IMR-90 (cell line): ENCODE measurements around the gene CCL2. TPM values are rescaled to one million over a fixed set of nuclear protein-coding genes. Genes with fewer than 3 reads are reported as not detected.

Experiments used
- ATAC-seq: fragments of 200-7000 bp; cut with Tn5 transposase; 2 replicates; pipeline ENCODE4 v1.9.1; 2020; ENCODE audit warnings: low read depth, mild to moderate bottlenecking, moderate library complexity
- BruUV-seq: library from RNA; stranded (reverse); fragments of 400-500 nt; replicated peaks from 2 replicates; lab custom pipeline; 2021; lab: Mats Ljungman, UMichigan
- CTCF ChIA-PET: fragments of 300-600 bp; formaldehyde crosslinking; extraction: SDS; loops from one replicate; lab custom pipeline; 2021; ENCODE audit warnings: antibody characterized with exemption; lab: Yijun Ruan, JAX
- POLR2A ChIA-PET: fragments of 300-600 bp; sonication (Branson Sonifier 250); formaldehyde crosslinking; loops from one replicate; lab custom pipeline; 2022; ENCODE audit warnings: antibody characterized with exemption; ENCODE audit not compliant: unreplicated experiment; lab: Charles Lee
- DNase-seq: peaks from one replicate; pipeline ENCODE4 v3.0.0; 2013
- H2AFZ ChIP-seq: replicated peaks from 2 replicates; pipeline ENCODE3; 2013; ENCODE audit warnings: low read length, mild to moderate bottlenecking; ENCODE audit not compliant: poor library complexity
- H2AK5ac ChIP-seq: 2 replicates; pipeline ENCODE4 v1.6.1; 2013; ENCODE audit warnings: low read depth, low read length, inconsistent platforms
- H2AK9ac ChIP-seq: replicated peaks from 2 replicates; pipeline ENCODE3; 2013; ENCODE audit warnings: mild to moderate bottlenecking, low read depth, low read length, moderate library complexity; ENCODE audit not compliant: poor library complexity
- H2BK120ac ChIP-seq: 2 replicates; pipeline ENCODE4 v1.6.1; 2013; ENCODE audit warnings: low read depth, low read length, inconsistent platforms
- H2BK15ac ChIP-seq: 3 replicates; pipeline ENCODE4 v1.6.1; 2013; ENCODE audit warnings: low read depth, low read length, inconsistent platforms
- H2BK20ac ChIP-seq: 2 replicates; pipeline ENCODE4 v1.6.1; 2013; ENCODE audit warnings: low read depth, mild to moderate bottlenecking, inconsistent platforms, low read length, moderate library complexity
- H2BK5ac ChIP-seq: 2 replicates; pipeline ENCODE4 v1.6.1; 2013; ENCODE audit warnings: mild to moderate bottlenecking, low read depth, low read length, inconsistent platforms; ENCODE audit not compliant: poor library complexity, severe bottlenecking
- H3K14ac ChIP-seq: replicated peaks from 2 replicates; pipeline ENCODE4 v1.6.1; 2013; ENCODE audit warnings: low read depth, low read length, inconsistent platforms
- H3K18ac ChIP-seq: 2 replicates; pipeline ENCODE4 v1.6.1; 2013; ENCODE audit warnings: low read depth, low read length, control low read depth
- H3K23ac ChIP-seq: 2 replicates; pipeline ENCODE4 v1.6.1; 2013; ENCODE audit warnings: low read depth, low read length, inconsistent platforms
- H3K27ac ChIP-seq: 2 replicates; pipeline ENCODE4 v1.5.1; 2013; ENCODE audit warnings: mild to moderate bottlenecking, control low read depth, low read length; ENCODE audit not compliant: insufficient read depth
- H3K27me3 ChIP-seq: 2 replicates; pipeline ENCODE4 v1.6.1; 2013; ENCODE audit warnings: low read length; ENCODE audit not compliant: control insufficient read depth, insufficient read depth
- H3K36me3 ChIP-seq: 2 replicates; pipeline ENCODE4 v1.6.1; 2013; ENCODE audit warnings: low read length, mixed read lengths; ENCODE audit not compliant: control insufficient read depth, insufficient read depth
- H3K4ac ChIP-seq: 2 replicates; pipeline ENCODE4 v1.6.1; 2013; ENCODE audit warnings: low read depth, low read length, inconsistent platforms
- H3K4me1 ChIP-seq: 2 replicates; pipeline ENCODE4 v1.6.1; 2013; ENCODE audit warnings: low read length, mixed read lengths; ENCODE audit not compliant: control insufficient read depth, insufficient read depth
- H3K4me2 ChIP-seq: 2 replicates; pipeline ENCODE4 v1.6.1; 2013; ENCODE audit warnings: low read depth, mild to moderate bottlenecking, control low read depth, low read length, moderate library complexity
- H3K4me3 ChIP-seq: 2 replicates; pipeline ENCODE4 v1.5.1; 2013; ENCODE audit warnings: low read depth, mild to moderate bottlenecking, control low read depth, low read length, moderate library complexity; ENCODE audit not compliant: insufficient read depth
- H3K56ac ChIP-seq: 2 replicates; pipeline ENCODE4 v1.6.1; 2013; ENCODE audit warnings: low read length, inconsistent platforms; ENCODE audit not compliant: insufficient read depth; ENCODE audit errors: extremely low read depth
- H3K79me1 ChIP-seq, 2 experiments: 2 replicates each; pipeline ENCODE4 v1.6.1; 2013; ENCODE audit warnings: low read length in 2 of 2, inconsistent platforms in 1 of 2, low read depth in 1 of 2
- H3K9ac ChIP-seq: 2 replicates; pipeline ENCODE4 v1.6.1; 2013; ENCODE audit warnings: low read depth, low read length, control low read depth
- H3K9me1 ChIP-seq: 2 replicates; pipeline ENCODE4 v1.6.1; 2013; ENCODE audit warnings: low read length, inconsistent platforms; ENCODE audit not compliant: insufficient read depth
- H3K9me3 ChIP-seq: 2 replicates; pipeline ENCODE4 v1.6.1; 2013; ENCODE audit warnings: low read length; ENCODE audit not compliant: control insufficient read depth, insufficient read depth
- H4K20me1 ChIP-seq: 2 replicates; pipeline ENCODE4 v1.6.1; 2013; ENCODE audit warnings: low read length, inconsistent platforms; ENCODE audit not compliant: insufficient read depth
- H4K5ac ChIP-seq: 2 replicates; pipeline ENCODE4 v1.6.1; 2013; ENCODE audit warnings: mild to moderate bottlenecking, low read depth, low read length, control low read depth
- H4K8ac ChIP-seq, 2 experiments: 2 replicates each; pipeline ENCODE4 v1.6.1; 2013; ENCODE audit warnings: low read depth in 2 of 2, low read length in 2 of 2, control low read depth in 1 of 2, inconsistent platforms in 1 of 2
- H4K91ac ChIP-seq: 2 replicates; pipeline ENCODE4 v1.6.1; 2013; ENCODE audit warnings: low read depth, low read length, inconsistent platforms; ENCODE audit not compliant: insufficient read depth
- BHLHE40 ChIP-seq: fragments of 150-350 bp; IDR thresholded peaks from 2 replicates; pipeline ENCODE4 v1.6.1; 2016; ENCODE audit warnings: mild to moderate bottlenecking, low read depth, low read length
- FOS ChIP-seq: fragments of 150-350 bp; IDR thresholded peaks from 2 replicates; pipeline ENCODE4 v1.6.1; 2016; ENCODE audit warnings: low read depth, low read length
- MAFK ChIP-seq: IDR thresholded peaks from 2 replicates; pipeline ENCODE4 v1.6.1; 2012; ENCODE audit warnings: low read depth, low read length, improper control_type of control experiment
- MAZ ChIP-seq: IDR thresholded peaks from 2 replicates; pipeline ENCODE4 v1.6.1; 2012; ENCODE audit warnings: low read depth, mild to moderate bottlenecking, low read length, improper control_type of control experiment, moderate library complexity, borderline replicate concordance
- MXI1 ChIP-seq: IDR thresholded peaks from 2 replicates; pipeline ENCODE4 v1.6.1; 2012; ENCODE audit warnings: low read depth, mild to moderate bottlenecking, low read length, moderate library complexity, borderline replicate concordance
- NFE2L2 ChIP-seq: fragments of 150-350 bp; IDR thresholded peaks from 2 replicates; pipeline ENCODE4 v1.6.1; 2016; ENCODE audit warnings: low read depth, mild to moderate bottlenecking, low read length
- RAD21 ChIP-seq: IDR thresholded peaks from 2 replicates; pipeline ENCODE4 v1.6.1; 2012; ENCODE audit warnings: low read length, improper control_type of control experiment
- RCOR1 ChIP-seq: IDR thresholded peaks from 2 replicates; pipeline ENCODE4 v1.6.1; 2012; ENCODE audit warnings: mild to moderate bottlenecking, low read length, improper control_type of control experiment; ENCODE audit not compliant: insufficient replicate concordance
- RFX5 ChIP-seq: IDR thresholded peaks from 2 replicates; pipeline ENCODE4 v1.8.0; 2012; ENCODE audit warnings: low read depth, mild to moderate bottlenecking, low read length, moderate library complexity
- SMC3 ChIP-seq: fragments of 150-350 bp; IDR thresholded peaks from 2 replicates; pipeline ENCODE4 v1.6.1; 2016; ENCODE audit warnings: low read depth, mild to moderate bottlenecking, antibody characterized with exemption, low read length, moderate library complexity
- WGBS, 2 experiments: methylation state at CpG; one replicate each; pipeline versions ENCODE4 v1.1.5 to v1.1.7; 2013; ENCODE audit warnings: missing lambda C conversion rate in 2 of 2; ENCODE audit not compliant: insufficient read length in 1 of 2; ENCODE audit errors: extremely low coverage in 2 of 2; 5-methylcytosine and 5-hydroxymethylcytosine counted together
- dilution Hi-C: fragments of 300-500 bp; cut with HindIII; formaldehyde crosslinking; loops from one replicate; pipeline ENCODE4 v1.14.3; 2018; ENCODE audit warnings: low sequenced_read_pairs; ENCODE audit not compliant: unreplicated experiment
- in situ Hi-C: fragments of 300-500 bp; cut with MboI; formaldehyde crosslinking; loops from 3 replicates; pipeline ENCODE4 v1.14.3; 2019; ENCODE audit warnings: low sequenced_read_pairs, inconsistent platforms, mixed read lengths
- intact Hi-C: fragments of 100-400 bp; cut with micrococcal nuclease; formaldehyde crosslinking; loops from 2 replicates; pipeline ENCODE4 v1.10.0; 2022
- polyA plus RNA-seq, 3 experiments: library from polyadenylated mRNA; depleted of rRNA; stranded (reverse); fragments of >200 nt; gene quantifications; 2 replicates each; pipeline ENCODE4 v1.2.3, GENCODE V29; 2012; ENCODE audit warnings: low replicate concordance in 1 of 3
- total RNA-seq: library from RNA; depleted of rRNA; stranded (reverse); fragments of >200 nt; gene quantifications from 2 replicates; pipeline ENCODE4 v1.2.3, GENCODE V29; 2012
- TF ChIP-seq, protein P1 (sequence below): fragments of 150-350 bp; IDR thresholded peaks from 2 replicates; pipeline ENCODE4 v1.6.1; 2017; ENCODE audit warnings: mild to moderate bottlenecking, antibody characterized with exemption, low read length, low read depth

The CCL2 gene
- total and polyA plus RNA-seq, 2 of the 4 experiments (the other 2 are of a cell fraction): 103 to 206 TPM

DNA sequence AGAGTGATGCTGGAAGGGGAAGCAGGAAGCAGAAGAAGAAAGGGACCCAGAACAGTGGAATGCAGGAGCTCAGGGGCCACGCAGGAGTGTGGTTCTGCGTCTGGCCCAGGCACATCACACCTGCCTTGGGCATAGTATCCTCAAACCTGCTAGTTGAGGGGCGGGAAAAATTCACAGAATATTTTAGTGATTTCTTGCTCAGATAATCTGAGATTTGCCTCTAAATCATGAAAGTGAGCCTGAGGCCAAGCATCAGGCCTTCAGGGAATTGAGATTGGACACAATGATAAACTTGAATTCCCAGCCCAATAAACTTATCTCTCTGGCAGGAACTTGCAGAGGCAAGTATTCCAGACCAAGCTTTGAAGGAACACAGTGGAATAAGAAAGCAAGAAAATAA lies 48.5 kb upstream of the CCL2 start:
- Histone ChIP-seq H3K4me3 (no peak overlapping the region), H3K4ac (no peak overlapping the region), H3K18ac (no peak overlapping the region), H3K4me2 (no peak overlapping the region), H2AK5ac (no peak overlapping the region), H4K8ac (no peak overlapping the region), H2BK120ac (no peak overlapping the region), H3K56ac (no peak overlapping the region), H3K27ac (no peak overlapping the region), H4K5ac (no peak overlapping the region), H3K4me1 (no peaks in the 10 kb centered on the region), H3K23ac (no peak overlapping the region), H2BK15ac (no peak overlapping the region), H3K36me3 (no peaks in the 10 kb centered on the region), H3K27me3 (no peaks in the 10 kb centered on the region), H2BK5ac (no peak overlapping the region), H3K9me1 (no peaks in the 10 kb centered on the region; the same call in 1 of the 2 replicates), H2BK20ac (no peak overlapping the region), H3K9me3 (peaks cover 2% of the 10 kb centered on the region; the same call in 1 of the 2 replicates), H2AFZ (no peak overlapping the region), H3K79me1 (no peaks in the 10 kb centered on the region), H3K14ac (no peak overlapping the region), H2AK9ac (no peak overlapping the region), H4K20me1 (no peaks in the 10 kb centered on the region), H3K9ac (no peak overlapping the region), H4K91ac (no peak overlapping the region)
- POLR2A ChIA-PET: no interaction called here
- TF ChIP-seq MAZ (no peak), FOS (no peak), RFX5 (no peak), SMC3 (no peak), RAD21 (no peak), RCOR1 (no peak), NFE2L2 (no peak), MXI1 (no peak), MAFK (no peak), BHLHE40 (no peak)
- TF ChIP-seq, protein P1, sequence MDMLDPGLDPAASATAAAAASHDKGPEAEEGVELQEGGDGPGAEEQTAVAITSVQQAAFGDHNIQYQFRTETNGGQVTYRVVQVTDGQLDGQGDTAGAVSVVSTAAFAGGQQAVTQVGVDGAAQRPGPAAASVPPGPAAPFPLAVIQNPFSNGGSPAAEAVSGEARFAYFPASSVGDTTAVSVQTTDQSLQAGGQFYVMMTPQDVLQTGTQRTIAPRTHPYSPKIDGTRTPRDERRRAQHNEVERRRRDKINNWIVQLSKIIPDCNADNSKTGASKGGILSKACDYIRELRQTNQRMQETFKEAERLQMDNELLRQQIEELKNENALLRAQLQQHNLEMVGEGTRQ: no peak
- in situ Hi-C loops: loop anchor here (10.0 kb wide), 1 partner anchor 68 kb away; the partner anchor contains the start of gene CCL7
- DNase-seq (no peak), ATAC-seq (no peak)
- dilution Hi-C loops: no loop called here
- CTCF ChIA-PET: no interaction called here
- WGBS, 2 experiments: 78% methylated on average over 3 of the region's 3 CpGs; no CpG with 5 or more reads in 1 of the 2 experiments
- intact Hi-C loops: no loop called here
- no TSS peak for BruUV-seq
